GM12801 (cell line): ENCODE data around the gene ABT1.

Experiments used
- CTCF ChIP-seq: IDR thresholded peaks from one replicate; pipeline ENCODE4 v1.5.1; 2011; ENCODE audit warnings: control low read depth; ENCODE audit not compliant: insufficient read length; ENCODE audit errors: extremely low read depth

Gene ABT1

GRCh38 chr6:26600759-26601158, 4.0 kb downstream of the ABT1 start:
- TF ChIP-seq CTCF: no peak

GRCh38 chr6:26602262-26602661, 5.5 kb downstream of the ABT1 start:
- no peak for TF ChIP-seq CTCF

DNA sequence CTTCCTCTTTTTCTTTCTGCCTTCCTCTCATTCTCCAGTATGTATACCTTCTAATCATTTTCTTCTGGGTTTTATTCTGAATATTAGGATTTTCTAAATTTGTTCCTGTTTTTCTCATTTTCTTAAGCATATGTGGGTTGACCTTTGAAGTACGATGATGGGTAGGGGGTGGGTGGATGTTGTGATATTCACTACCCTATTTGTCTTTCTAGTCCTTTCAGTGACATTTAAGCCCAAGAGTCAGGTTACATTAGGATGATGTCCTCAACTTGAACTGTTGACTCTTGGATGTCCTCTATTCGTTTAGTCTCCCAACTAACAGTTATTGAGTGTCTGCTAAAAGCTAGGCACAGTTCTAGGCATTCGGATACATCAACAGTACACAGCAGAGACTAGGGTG, 7.3 kb downstream of the ABT1 start:
- no peak for TF ChIP-seq CTCF

DNA sequence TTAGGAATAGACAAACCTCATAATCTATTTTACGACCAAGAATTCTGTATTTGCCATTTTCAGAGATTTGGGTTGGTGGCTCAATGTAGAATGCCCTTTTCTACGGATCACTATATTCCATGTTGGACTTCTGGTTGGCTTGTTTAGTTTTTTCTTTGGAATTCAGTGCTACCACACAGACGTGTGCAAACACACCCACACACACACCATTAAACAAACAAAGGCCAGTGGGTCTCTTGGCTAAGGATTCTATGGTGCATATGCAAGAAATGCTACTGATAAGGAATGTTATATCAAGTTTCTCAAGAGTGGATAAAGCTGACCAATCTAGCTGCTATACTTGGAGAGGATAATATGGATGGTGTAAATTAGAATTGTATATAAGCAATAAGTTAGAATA, 8.0 kb downstream of the ABT1 start:
- TF ChIP-seq CTCF: no peak

DNA sequence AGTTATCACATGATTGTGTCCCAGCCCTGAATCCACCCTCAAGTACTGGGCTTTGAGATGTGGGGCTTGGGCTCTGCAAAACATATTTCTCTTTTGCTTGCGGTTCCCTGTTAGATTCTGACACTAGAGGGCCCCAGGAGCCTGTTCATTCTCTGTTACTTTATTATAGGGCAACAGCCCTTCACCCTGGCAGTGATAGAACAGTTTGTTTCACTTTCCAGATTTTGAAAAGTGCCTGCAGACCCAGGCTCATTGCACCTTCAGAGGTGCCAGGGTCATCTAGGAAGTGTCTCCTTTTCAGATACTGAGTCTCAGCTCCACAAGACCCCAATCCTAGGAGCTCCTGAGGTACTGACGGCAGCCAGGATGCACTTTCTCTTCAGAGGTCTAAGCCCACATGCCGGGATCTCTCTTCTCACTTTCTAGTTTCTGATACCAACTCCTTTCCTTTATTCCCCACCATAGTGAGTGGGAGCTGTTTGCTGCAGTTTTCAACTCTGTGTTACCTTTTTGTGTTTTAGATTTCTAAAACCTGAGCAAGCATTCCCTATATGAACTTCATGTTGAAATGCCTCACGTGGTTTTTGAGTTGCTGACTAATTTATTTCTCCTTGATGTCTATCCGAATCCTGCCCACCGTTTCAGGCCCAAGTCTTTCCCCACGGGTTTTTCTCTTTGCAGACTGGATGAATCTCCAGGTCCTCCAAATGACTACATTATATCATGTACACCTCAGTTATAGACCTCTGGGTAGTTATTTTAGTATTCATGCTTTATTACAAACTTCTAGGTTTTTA, 10.9 kb downstream of the ABT1 start:
- no peak for TF ChIP-seq CTCF

DNA sequence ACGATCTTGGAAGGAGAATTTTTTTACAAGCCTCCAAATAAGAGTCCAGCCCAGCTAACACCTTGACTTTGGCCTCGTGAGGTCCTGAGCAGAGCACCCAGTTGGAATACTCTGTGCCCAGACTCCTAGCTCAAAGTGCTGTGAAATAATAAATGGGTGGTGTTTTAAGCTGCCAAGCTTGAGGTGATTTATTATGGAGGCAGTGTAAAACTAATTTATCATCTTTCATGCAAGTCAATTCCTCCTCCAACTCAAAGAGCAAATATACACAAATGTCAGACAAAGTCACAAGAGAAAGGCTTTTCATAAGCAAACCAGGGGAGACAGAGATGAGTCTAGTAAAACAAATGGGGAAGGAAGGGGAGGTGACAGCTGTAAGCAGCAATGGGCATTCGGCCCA, 12.7 kb downstream of the ABT1 start:
- no peak for TF ChIP-seq CTCF

DNA sequence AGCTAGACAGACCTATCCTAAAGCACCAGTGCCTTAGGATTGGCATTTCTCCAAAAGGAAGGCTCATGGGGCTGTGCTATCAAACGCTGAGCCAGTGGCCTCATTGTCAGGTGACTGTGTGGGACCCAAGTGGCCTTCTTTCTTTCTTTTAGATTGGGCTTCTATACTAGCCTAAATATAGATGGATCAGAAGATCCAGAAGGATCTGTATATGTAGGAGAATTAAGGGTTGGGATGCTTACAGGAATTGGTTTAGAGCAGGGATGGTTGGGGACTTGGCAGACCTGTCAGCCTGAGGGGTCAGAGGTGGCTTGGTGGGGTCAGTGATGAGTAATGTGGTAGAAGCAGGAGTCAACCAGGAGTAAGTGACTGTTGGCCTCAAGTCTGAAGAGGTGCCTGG, 14.8 kb downstream of the ABT1 start:
- no peak for TF ChIP-seq CTCF
